GM18502 (cell line): ENCODE data around the gene RNF167.

Experiments
- ATAC-seq: cut with Tn5 transposase; IDR thresholded peaks from one replicate; pipeline ENCODE4 v1.9.1; 2021; ENCODE audit warnings: mild to moderate bottlenecking; ENCODE audit not compliant: unreplicated experiment, poor library complexity

Gene RNF167

GRCh38 chr17:4939796-4940554, at the start of gene RNF167, which contains the start of gene SLC25A11:
Gene RNF167, plus strand, starts transcription at chr17:4940268. Its CDS starts 642 bp downstream, at chr17:4940910.
Gene SLC25A11, minus strand, starts transcription at chr17:4940046. Its CDS starts 136 bp downstream, at chr17:4939910.
- ATAC-seq = peak; percentile 75

DNA sequence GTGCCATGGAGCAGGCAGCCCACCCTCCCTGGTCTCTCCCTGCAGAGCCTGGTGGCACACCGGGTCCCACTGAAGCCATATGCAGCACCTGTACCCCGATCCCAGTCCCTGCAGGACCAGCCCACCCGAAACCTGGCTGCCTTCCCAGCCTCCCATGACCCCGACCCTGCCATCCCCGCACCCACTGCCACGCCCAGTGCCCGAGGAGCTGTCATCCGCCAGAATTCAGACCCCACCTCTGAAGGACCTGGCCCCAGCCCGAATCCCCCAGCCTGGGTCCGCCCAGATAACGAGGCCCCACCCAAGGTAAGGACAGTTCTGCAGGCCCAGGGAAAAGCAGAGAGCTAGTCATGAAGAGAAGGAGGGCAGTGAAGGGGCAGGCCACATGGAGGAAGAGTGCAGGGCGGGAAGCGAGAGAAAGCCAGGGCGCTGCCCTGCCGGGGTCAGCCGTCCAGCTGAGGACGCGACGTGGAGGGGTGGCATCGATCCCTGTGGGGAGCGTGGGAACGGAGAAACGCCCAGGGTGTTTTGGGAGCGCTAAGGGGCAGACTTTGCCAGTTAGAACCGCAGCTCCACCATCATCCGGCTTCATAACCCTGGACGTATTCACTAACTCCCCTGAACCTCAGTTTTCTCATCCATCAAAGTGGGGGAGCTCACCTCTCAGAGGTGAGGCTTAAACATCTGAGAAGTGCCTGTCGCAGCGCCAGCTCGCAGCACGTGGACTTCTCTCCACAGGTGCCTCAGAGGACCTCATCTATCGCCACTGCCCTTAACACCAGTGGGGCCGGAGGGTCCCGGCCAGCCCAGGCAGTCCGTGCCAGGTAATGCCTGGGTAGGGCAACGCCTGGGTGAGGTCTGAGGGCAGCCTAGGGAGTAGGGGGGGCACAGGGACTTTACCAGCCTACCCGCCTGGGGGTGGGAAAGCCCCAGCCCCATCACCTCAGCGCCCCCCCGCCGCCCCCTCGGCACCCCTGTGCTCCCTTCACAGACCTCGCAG, 48.4 kb upstream of the RNF167 start:
- no peak for ATAC-seq

- ATAC-seq = no peak
These were observed 47.4 kb upstream of the RNF167 start for GRCh38 chr17:4892499-4893221.

- no peak for ATAC-seq
These were observed 46.8 kb upstream of the RNF167 start for GRCh38 chr17:4893272-4893671.

GRCh38 chr17:4893721-4894560, 46.1 kb upstream of the RNF167 start:
- no peak for ATAC-seq

- no peak for ATAC-seq
These were observed 44.9 kb upstream of the RNF167 start for GRCh38 chr17:4895121-4895520.

GRCh38 chr17:4895657-4896331, 44.3 kb upstream of the RNF167 start:
- ATAC-seq = no peak

DNA sequence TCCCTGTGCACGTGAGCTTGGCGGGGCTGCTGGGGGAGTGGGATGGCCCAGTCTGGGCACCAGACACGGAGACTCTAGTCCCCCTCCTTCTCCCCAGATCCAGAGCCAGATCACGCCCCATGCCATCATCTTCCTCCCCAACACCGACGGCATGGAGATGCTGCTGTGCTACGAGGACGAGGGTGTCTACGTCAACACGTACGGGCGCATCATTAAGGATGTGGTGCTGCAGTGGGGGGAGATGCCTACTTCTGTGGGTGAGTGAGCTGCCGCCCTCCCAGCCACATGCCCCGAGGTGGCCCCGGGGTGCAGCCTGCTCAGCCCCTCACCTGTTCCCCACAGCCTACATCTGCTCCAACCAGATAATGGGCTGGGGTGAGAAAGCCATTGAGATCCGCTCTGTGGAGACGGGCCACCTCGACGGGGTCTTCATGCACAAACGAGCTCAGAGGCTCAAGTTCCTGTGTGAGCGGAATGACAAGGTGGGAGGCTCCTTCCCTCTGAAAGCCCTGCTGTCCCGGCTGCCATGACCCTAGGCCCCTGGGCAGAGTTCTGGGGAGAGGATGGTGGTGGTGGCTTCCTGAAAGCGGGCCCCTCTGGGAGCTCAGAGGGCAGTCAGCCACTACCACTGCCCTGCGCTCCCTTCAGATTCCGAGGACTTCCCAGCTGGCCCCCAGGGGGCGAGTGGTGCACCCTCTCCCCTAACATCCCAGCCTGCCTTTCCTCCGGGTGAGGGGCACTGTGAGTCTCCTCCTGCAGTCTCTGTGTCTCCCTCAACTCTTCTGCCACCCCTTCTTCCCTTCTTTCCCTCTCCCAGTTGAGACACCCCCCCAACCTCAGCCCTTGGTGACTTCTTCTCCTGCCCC, 43.5 kb upstream of the RNF167 start:
- no peak for ATAC-seq

DNA sequence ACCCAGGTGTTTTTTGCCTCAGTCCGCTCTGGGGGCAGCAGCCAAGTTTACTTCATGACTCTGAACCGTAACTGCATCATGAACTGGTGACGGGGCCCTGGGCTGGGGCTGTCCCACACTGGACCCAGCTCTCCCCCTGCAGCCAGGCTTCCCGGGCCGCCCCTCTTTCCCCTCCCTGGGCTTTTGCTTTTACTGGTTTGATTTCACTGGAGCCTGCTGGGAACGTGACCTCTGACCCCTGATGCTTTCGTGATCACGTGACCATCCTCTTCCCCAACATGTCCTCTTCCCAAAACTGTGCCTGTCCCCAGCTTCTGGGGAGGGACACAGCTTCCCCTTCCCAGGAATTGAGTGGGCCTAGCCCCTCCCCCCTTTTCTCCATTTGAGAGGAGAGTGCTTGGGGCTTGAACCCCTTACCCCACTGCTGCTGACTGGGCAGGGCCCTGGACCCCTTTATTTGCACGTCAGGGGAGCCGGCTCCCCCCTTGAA, 42.8 kb upstream of the RNF167 start:
- no peak for ATAC-seq

- no peak for ATAC-seq
These were observed 42.3 kb upstream of the RNF167 start for GRCh38 chr17:4897785-4898184.

DNA sequence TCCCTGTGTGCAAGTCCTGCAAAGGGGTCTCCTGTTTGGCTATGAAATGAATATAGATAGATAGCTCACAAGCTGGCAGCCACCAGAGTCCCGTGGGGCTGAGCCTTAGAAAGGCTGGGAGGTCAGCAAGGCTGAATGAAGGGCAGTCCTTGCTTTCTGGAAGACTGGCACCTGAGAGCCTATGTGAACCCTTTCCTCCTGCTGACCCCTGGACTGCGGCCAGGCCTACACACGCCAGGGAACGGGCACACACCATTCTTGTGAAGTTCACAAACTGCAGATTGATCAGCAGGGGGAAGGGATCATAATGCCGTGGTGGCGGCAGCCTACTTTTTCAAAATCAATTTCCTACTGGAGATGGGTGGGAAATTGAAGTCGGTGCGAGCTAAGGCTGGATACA, 41.7 kb upstream of the RNF167 start:
- no peak for ATAC-seq

DNA sequence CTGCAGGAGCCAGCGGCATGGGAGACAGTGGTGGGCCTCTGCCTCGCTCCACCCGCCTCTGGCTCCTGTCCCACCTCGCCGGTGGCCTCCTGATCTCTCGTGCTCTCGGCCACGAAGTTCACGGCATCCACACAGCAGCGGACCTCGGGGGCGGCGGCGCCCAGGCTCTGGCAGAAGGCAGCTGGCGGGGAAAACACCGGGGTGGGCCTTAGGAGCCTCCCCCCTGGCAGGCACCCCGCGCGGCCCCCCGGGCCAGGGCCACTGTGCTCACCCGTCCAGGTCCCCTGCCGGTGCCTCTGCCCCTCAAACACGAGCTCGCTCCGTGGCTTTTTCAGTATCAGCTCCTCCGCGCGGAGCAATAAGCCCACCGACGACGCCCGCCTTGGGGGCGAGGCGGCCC, 41.1 kb upstream of the RNF167 start:
- ATAC-seq = peak; percentile 19

GRCh38 chr17:4899341-4900230, 40.5 kb upstream of the RNF167 start, which contains the start of gene C17orf107:
Gene C17orf107, plus strand, starts transcription at chr17:4899536. Its CDS starts 227 bp downstream, at chr17:4899763.
- ATAC-seq = peak; percentile 49

- ATAC-seq = no peak
These were observed 39.6 kb upstream of the RNF167 start for GRCh38 chr17:4900231-4901107.

DNA sequence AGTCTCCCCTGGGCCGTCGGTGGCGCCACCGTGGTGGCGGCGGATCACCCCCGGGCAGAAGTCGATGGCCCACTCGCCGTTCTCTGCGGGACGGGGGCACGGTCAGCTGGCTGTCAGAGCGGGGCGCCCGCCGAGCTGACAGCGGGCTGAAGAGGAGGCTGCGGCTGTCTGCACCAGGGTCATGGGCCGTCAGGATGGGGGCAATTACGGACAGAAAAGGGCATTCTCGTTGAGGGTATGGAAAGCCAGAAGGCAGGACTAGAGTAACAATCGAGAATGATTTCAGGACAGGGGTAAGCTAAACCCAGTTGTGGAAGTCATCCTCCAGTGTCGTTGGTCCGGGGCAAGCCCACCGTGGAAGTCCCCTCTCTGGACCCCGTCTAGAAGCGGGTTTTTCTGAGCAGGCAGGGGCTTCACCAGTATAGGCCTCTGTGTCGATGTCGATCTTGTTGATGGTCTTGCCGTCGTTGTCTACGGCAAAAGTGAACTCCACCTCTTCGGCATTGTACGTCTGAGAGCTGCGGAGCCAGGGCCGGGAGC, 38.9 kb upstream of the RNF167 start:
- ATAC-seq = no peak
